ENCODE measurements around the gene SHISA9. TPM values are rescaled to one million over a fixed set of nuclear protein-coding genes. Genes with fewer than 3 reads are reported as not detected.

SHISA9 gene
- total and polyA plus RNA-seq, 3 experiments from 2014 or later = 0.04 to 0.35 TPM; not detected in 1

DNA sequence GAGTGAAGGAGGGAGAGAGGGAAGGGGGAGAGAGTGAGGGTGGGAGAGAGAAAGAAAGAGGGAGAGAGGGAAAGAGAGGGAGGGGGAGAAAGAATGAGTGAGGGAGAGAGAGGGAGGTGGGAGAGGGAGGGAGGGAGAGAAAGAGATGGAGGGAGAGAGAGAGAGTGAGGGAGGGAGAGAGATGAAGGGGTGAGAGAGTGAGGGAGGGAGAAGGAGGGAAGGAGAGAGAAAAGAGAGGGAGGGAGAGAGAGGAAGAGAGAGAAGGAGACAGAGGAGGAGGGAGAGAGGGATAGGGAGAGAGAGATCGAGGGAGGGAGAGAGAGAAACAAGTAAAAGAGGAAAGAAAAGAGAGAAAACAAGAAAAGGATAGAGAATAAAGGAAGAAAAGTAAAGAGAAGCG, 225.7 kb downstream of the SHISA9 start:
- Mint-ChIP-seq H3K36me3 (no peaks in the 10 kb centered on the region), H3K27me3 (no peaks in the 10 kb centered on the region), H3K4me3 (no peak overlapping the region), H3K4me1 (no peaks in the 10 kb centered on the region), H3K27ac (peak overlapping the region in 1 of 8 donors; percentile 30), H3K9me3 (peaks cover 0 to 9% (median 6%) of the 10 kb centered on the region in 5 donors)
- Histone ChIP-seq H3K27me3 (ENCODE audit: insufficient read depth, low read length, poor library complexity, severe bottlenecking) (no peaks in the 10 kb centered on the region), H3K36me3 (ENCODE audit: insufficient read depth, low read length) (no peaks in the 10 kb centered on the region), H3K27ac (ENCODE audit: low read depth, low read length) (no peak overlapping the region), H3K4me1 (ENCODE audit: insufficient read depth, low read length) (no peaks in the 10 kb centered on the region), H3K9me3 (ENCODE audit: low read length) (no peaks in the 10 kb centered on the region), H3K4me3 (ENCODE audit: low read length) (no peak overlapping the region)
- ChIA-PET CTCF (no interaction called here), POLR2A (no interaction called here)
- no peak for DNase-seq

DNA sequence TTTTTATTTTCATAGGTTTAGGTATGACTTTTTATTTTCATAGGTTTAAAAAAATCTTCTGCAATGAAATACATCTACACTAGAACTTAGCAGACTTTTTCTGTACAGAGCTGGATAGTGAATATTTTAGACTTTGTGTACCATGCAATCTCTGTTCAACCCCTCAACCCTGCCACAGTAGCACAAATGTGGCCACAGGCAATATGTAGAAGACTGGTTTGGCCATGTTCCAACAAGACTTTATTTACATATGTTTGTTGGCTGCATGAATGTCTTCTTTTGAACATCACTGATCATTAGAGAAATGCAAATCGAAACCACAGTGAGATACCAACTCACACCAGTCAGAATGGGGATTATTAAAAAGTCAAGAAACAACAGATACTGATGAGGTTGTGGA, 229.2 kb downstream of the SHISA9 start:
- H3K27ac Mint-ChIP-seq = no peak overlapping the region
- H3K9me3 Mint-ChIP-seq = peaks cover 0 to 10% (median 5%) of the 10 kb centered on the region in 5 donors
- Histone ChIP-seq H3K9me3 (ENCODE audit: low read length) (no peaks in the 10 kb centered on the region), H3K27ac (ENCODE audit: low read depth, low read length) (no peak overlapping the region), H3K4me1 (ENCODE audit: insufficient read depth, low read length) (no peaks in the 10 kb centered on the region), H3K4me3 (ENCODE audit: low read length) (no peak overlapping the region), H3K27me3 (ENCODE audit: insufficient read depth, low read length, poor library complexity, severe bottlenecking) (no peaks in the 10 kb centered on the region), H3K36me3 (ENCODE audit: insufficient read depth, low read length) (no peaks in the 10 kb centered on the region)
- ChIA-PET POLR2A (no interaction called here), CTCF (no interaction called here)
- no peak for DNase-seq
- no peaks in the 10 kb centered on the region for H3K4me1 Mint-ChIP-seq
- H3K36me3 Mint-ChIP-seq = no peaks in the 10 kb centered on the region
- no peaks in the 10 kb centered on the region for H3K27me3 Mint-ChIP-seq
- no peak overlapping the region for H3K4me3 Mint-ChIP-seq

DNA sequence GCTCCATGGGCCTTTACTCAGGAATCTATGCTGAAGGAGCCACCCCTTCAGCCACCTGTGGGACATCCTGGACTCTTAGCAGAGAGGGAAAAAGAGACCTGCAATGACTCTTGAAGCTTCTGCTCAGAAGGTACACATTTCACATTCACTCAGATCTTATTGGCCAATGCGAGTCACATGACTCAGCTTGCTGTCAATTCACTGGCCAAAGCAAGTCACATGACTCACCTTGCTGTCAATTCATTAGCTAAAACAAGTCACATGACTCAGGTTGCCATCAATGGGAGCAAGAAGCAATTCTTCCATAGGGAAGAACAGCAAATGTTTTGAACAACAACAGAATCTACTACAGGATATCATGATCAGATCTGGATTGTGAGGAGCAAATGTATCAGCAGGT, 233.4 kb downstream of the SHISA9 start:
- Histone ChIP-seq H3K27ac (ENCODE audit: low read depth, low read length) (no peak overlapping the region), H3K4me1 (ENCODE audit: insufficient read depth, low read length) (no peaks in the 10 kb centered on the region), H3K27me3 (ENCODE audit: insufficient read depth, low read length, poor library complexity, severe bottlenecking) (no peaks in the 10 kb centered on the region), H3K4me3 (ENCODE audit: low read length) (no peak overlapping the region), H3K9me3 (ENCODE audit: low read length) (no peaks in the 10 kb centered on the region), H3K36me3 (ENCODE audit: insufficient read depth, low read length) (no peaks in the 10 kb centered on the region)
- Mint-ChIP-seq H3K9me3 (peaks cover 0 to 9% (median 8%) of the 10 kb centered on the region in 5 donors), H3K36me3 (no peaks in the 10 kb centered on the region), H3K4me3 (no peak overlapping the region), H3K27ac (no peak overlapping the region), H3K27me3 (peaks cover 0 to 2% of the 10 kb centered on the region in 2 donors), H3K4me1 (no peaks in the 10 kb centered on the region)
- CTCF ChIA-PET = no interaction called here
- no peak for DNase-seq
- POLR2A ChIA-PET = no interaction called here

GRCh38 chr16:13136901-13137300, 235.5 kb downstream of the SHISA9 start:
- Mint-ChIP-seq H3K4me3 (no peak overlapping the region), H3K9me3 (peaks cover 0 to 9% (median 7%) of the 10 kb centered on the region in 5 donors)
- DNase-seq = no peak

DNA sequence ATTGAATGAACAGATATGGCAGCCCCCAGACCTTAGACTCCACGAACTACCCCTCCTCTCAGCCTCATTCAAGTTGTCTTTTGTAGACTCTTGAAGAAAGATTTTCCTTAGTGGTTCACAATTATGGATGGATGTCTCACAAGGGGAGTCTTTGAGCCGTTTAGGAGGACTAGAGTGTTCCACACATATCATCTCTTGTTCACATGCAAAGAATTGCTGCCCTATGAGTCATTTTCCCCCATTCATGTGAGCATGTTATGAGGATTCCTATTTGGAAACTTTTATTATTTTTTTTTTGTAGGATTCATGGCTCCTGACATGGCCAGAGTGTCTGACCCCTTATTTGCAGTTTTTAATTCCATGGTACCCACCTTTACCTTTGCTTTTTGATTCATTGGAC, 237.1 kb downstream of the SHISA9 start:
- CTCF ChIA-PET = no interaction called here
- no peak overlapping the region for H3K4me3 ChIP-seq (ENCODE audit: low read length)
- H3K4me1 ChIP-seq (ENCODE audit: insufficient read depth, low read length) = no peaks in the 10 kb centered on the region
- Mint-ChIP-seq H3K4me3 (no peak overlapping the region), H3K27ac (peak overlapping the region in 1 of 8 donors; percentile 66), H3K9me3 (peaks cover 0 to 9% (median 5%) of the 10 kb centered on the region in 5 donors), H3K36me3 (no peaks in the 10 kb centered on the region), H3K4me1 (no peaks in the 10 kb centered on the region), H3K27me3 (peaks cover 0 to 2% of the 10 kb centered on the region in 2 donors)
- H3K27ac ChIP-seq (ENCODE audit: low read depth, low read length) = no peak overlapping the region
- H3K9me3 ChIP-seq (ENCODE audit: low read length) = no peaks in the 10 kb centered on the region
- H3K27me3 ChIP-seq (ENCODE audit: insufficient read depth, low read length, poor library complexity, severe bottlenecking) = no peaks in the 10 kb centered on the region
- DNase-seq = no peak
- no peaks in the 10 kb centered on the region for H3K36me3 ChIP-seq (ENCODE audit: insufficient read depth, low read length)
- POLR2A ChIA-PET = no interaction called here

More at GRCh38 chr16:13136901-13137300, 235.5 kb downstream of the SHISA9 start:
- Histone ChIP-seq H3K36me3 (ENCODE audit: insufficient read depth, low read length) (no peaks in the 10 kb centered on the region), H3K4me3 (ENCODE audit: low read length) (no peak overlapping the region), H3K9me3 (ENCODE audit: low read length) (no peaks in the 10 kb centered on the region), H3K27ac (ENCODE audit: low read depth, low read length) (no peak overlapping the region), H3K27me3 (ENCODE audit: insufficient read depth, low read length, poor library complexity, severe bottlenecking) (no peaks in the 10 kb centered on the region), H3K4me1 (ENCODE audit: insufficient read depth, low read length) (no peaks in the 10 kb centered on the region)
- peaks cover 0 to 2% of the 10 kb centered on the region in 2 donors for H3K27me3 Mint-ChIP-seq
- ChIA-PET CTCF (no interaction called here), POLR2A (no interaction called here)
- H3K27ac Mint-ChIP-seq = no peak overlapping the region
- no peaks in the 10 kb centered on the region for H3K4me1 Mint-ChIP-seq
- H3K36me3 Mint-ChIP-seq = no peaks in the 10 kb centered on the region

GRCh38 chr16:13139661-13140241, 238.4 kb downstream of the SHISA9 start:
- ChIA-PET CTCF (no interaction called here), POLR2A (no interaction called here)
- no peak overlapping the region for H3K4me3 ChIP-seq (ENCODE audit: low read length)
- no peaks in the 10 kb centered on the region for H3K9me3 ChIP-seq (ENCODE audit: low read length)
- no peaks in the 10 kb centered on the region for H3K4me1 Mint-ChIP-seq
- H3K27me3 ChIP-seq (ENCODE audit: insufficient read depth, low read length, poor library complexity, severe bottlenecking) = no peaks in the 10 kb centered on the region
- H3K36me3 ChIP-seq (ENCODE audit: insufficient read depth, low read length) = no peaks in the 10 kb centered on the region
- no peak overlapping the region for H3K27ac ChIP-seq (ENCODE audit: low read depth, low read length)
- peaks cover 3 to 9% (median 4%) of the 10 kb centered on the region in 5 donors for H3K9me3 Mint-ChIP-seq
- no peak for DNase-seq
- H3K4me1 ChIP-seq (ENCODE audit: insufficient read depth, low read length) = no peaks in the 10 kb centered on the region
- H3K27ac Mint-ChIP-seq = no peak overlapping the region
- H3K4me3 Mint-ChIP-seq = no peak overlapping the region
- no peaks in the 10 kb centered on the region for H3K36me3 Mint-ChIP-seq
- peaks cover 0 to 2% of the 10 kb centered on the region in 2 donors for H3K27me3 Mint-ChIP-seq

DNA sequence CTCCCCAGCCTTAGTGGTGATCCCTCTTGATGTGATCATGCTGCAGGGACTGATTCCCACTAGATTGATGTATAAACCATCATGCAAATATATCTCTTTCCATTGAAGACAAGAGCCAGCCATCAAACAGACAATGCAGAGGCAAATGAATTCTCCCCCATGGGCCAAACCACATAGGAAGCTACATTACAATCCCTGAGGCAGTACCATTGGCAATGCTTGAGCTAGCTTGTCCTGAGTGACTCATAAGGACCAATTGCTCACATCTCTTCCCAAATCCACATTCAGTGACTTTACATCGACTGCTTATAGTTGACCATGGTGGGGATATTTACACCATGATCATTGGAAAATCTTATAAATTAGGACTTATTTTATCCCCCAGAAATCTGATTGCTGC, 242.2 kb downstream of the SHISA9 start:
- Mint-ChIP-seq H3K36me3 (no peaks in the 10 kb centered on the region), H3K27ac (no peak overlapping the region), H3K9me3 (peaks cover 0 to 8% (median 5%) of the 10 kb centered on the region in 5 donors), H3K4me1 (no peaks in the 10 kb centered on the region), H3K4me3 (no peak overlapping the region), H3K27me3 (no peaks in the 10 kb centered on the region)
- Histone ChIP-seq H3K9me3 (ENCODE audit: low read length) (no peaks in the 10 kb centered on the region), H3K27ac (ENCODE audit: low read depth, low read length) (no peak overlapping the region), H3K4me3 (ENCODE audit: low read length) (no peak overlapping the region), H3K36me3 (ENCODE audit: insufficient read depth, low read length) (no peaks in the 10 kb centered on the region), H3K27me3 (ENCODE audit: insufficient read depth, low read length, poor library complexity, severe bottlenecking) (no peaks in the 10 kb centered on the region), H3K4me1 (ENCODE audit: insufficient read depth, low read length) (no peaks in the 10 kb centered on the region)
- CTCF ChIA-PET = no interaction called here
- no peak for DNase-seq
- POLR2A ChIA-PET = no interaction called here

- no peaks in the 10 kb centered on the region for H3K9me3 ChIP-seq (ENCODE audit: low read length)
- no peak for DNase-seq
- no peaks in the 10 kb centered on the region for H3K36me3 Mint-ChIP-seq
- no peaks in the 10 kb centered on the region for H3K27me3 ChIP-seq (ENCODE audit: insufficient read depth, low read length, poor library complexity, severe bottlenecking)
- no peaks in the 10 kb centered on the region for H3K4me1 Mint-ChIP-seq
- no peaks in the 10 kb centered on the region for H3K4me1 ChIP-seq (ENCODE audit: insufficient read depth, low read length)
- no peak overlapping the region for H3K4me3 ChIP-seq (ENCODE audit: low read length)
- no peaks in the 10 kb centered on the region for H3K36me3 ChIP-seq (ENCODE audit: insufficient read depth, low read length)
- no peaks in the 10 kb centered on the region for H3K27me3 Mint-ChIP-seq
- H3K4me3 Mint-ChIP-seq = no peak overlapping the region
- ChIA-PET POLR2A (no interaction called here), CTCF (no interaction called here)
- peaks cover 1 to 8% (median 5%) of the 10 kb centered on the region in 5 donors for H3K9me3 Mint-ChIP-seq
- no peak overlapping the region for H3K27ac Mint-ChIP-seq
- no peak overlapping the region for H3K27ac ChIP-seq (ENCODE audit: low read depth, low read length)
Observed at GRCh38 chr16:13146829-13147228, 245.4 kb downstream of the SHISA9 start.

- ChIA-PET POLR2A (no interaction called here), CTCF (no interaction called here)
- Histone ChIP-seq H3K4me3 (ENCODE audit: low read length) (no peak overlapping the region), H3K27me3 (ENCODE audit: insufficient read depth, low read length, poor library complexity, severe bottlenecking) (no peaks in the 10 kb centered on the region), H3K27ac (ENCODE audit: low read depth, low read length) (no peak overlapping the region), H3K36me3 (ENCODE audit: insufficient read depth, low read length) (no peaks in the 10 kb centered on the region), H3K9me3 (ENCODE audit: low read length) (no peaks in the 10 kb centered on the region), H3K4me1 (ENCODE audit: insufficient read depth, low read length) (no peaks in the 10 kb centered on the region)
- Mint-ChIP-seq H3K4me3 (no peak overlapping the region), H3K27me3 (no peaks in the 10 kb centered on the region), H3K4me1 (no peaks in the 10 kb centered on the region), H3K27ac (no peak overlapping the region), H3K9me3 (peaks cover 0 to 11% (median 7%) of the 10 kb centered on the region in 5 donors), H3K36me3 (no peaks in the 10 kb centered on the region)
- DNase-seq = no peak
Observed at GRCh38 chr16:13148294-13148693, 246.9 kb downstream of the SHISA9 start.
